ENCODE measurements around the gene EXD3.

The EXD3 gene

DNA sequence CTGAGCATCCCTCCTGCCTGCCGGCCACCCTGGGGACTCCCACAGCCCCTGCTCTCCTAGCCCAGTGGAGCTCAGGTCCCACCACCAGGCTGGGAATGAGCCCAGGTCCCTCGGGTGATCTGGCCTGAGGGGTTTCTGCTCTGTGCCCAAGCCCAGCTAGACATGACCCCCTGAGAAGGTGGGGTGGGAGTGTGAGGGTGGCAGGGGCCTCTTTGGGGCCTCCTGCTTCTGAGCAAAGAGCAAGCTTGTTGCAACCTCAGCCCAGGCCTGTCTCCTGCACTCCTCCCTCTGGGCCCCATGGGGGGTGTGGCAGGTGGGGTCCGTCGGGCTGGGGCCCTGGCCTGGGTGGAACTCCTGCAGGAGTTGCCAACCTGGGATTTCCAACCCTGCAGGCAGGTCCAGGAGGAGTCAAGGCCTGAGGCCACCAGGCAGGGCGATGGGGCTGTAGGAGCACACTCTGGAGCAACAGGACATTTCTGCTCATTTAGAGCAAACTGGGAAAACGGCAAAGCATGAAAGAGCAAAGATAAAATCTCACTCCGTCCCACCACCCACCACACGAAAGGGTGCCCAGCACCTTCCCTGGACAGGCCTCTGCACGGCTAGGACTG lies 109.5 kb downstream of the EXD3 start:
- no peak for DNase-seq

DNA sequence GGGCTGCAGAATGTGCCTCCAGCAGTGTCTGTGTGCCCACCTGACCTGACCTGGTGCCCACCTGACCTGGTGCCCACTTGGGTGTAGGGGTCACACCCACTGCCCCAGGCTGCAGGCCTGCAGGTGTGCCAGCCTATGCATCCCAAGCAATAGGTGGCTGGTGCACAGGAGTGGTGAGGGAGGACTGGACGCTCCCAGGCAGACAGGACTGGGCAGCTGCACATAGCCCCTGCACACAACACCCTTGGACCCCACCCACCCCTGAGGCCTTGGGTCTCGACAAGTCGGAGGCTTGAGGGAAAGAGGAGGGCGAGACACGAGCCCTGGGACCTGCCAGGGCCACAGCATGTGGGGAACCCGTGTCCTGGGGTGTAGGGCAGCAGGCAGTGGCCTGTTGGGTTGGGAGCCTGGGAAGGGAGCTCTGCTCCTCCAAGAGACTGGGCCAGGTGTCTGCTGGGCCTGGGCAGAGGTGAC lies 110.1 kb downstream of the EXD3 start:
- DNase-seq: no peak

DNA sequence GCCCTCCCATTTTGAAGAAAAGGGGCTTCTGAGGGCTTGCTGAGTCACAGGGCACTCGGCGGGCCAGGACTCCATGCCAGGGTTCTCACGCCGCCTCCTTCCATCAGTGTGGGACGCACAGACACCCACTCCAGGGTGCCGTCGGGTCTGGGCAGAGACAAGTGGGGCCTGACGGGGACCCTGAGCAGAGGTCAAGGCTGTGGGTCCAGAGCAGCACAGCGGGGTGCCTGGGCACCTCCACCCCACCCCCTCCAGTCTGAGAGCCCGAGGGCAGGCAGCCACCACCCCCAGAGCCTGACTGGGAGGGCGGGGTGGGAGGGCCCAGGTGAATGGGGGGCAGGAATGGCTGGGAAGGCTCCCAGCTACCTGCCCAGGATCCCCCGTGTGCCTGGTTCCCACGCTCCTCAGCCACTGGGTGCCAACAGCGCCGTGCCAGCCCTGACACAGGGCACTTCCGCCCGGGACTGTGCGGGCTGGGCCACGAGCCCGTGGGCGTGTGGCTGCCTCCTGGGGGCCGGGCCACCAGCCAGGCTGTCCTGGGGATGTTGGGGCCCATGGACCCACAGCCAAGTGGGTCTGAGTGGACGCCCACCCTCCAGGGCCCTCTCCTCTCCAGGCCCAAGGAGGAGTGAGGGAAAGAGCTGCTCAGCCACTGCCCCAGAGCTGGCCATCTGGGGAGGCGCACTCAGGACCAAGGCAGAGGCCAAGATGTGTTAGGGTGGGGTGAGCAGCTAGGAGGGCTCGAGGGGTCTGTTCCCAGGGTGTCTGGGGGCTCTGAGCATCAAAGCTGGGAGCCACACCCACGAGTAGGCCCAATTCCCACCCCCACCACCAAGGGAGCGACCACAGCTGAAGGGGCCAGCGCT lies 110.7 kb downstream of the EXD3 start:
- no peak for DNase-seq

DNA sequence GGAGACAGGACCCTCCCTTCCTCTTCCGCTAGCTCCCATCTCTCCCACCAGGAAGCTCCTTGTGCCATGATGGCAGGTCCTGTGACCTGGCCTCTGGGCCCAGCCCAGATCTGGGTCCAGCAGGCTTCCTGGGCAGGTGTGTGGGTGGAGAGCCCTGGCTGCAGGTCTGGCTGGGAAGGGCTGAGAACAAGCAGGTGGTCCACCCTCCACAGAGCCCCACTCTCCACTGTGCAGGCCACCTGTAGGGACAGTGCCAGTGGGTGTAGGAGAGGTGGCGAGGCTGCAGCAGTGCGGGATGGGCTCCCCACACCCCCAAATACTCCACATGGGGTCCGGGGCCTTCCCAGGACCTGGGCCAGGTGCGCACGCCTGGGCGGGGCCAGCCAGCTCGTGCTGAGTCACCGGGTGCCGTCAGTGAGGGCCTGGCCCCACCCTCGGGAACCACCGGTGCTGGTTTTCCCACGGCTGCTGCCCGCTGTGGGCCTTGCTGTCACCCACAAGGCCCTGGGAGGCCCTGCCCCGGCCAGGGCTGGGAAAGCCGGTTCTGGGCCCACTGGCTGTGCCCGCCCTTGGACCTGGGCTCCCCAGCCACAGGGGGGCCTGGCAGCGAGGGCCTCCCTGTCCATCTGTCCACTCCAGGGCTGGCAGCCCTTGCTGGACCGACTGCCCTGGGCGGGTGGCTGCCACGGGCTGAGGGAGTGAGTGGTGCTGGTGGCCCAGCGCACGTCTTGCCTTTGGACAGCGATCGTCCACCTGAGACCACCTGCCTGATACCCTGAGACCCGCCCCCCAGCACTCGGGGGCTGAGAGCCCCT lies 111.6 kb downstream of the EXD3 start:
- no peak for DNase-seq

DNA sequence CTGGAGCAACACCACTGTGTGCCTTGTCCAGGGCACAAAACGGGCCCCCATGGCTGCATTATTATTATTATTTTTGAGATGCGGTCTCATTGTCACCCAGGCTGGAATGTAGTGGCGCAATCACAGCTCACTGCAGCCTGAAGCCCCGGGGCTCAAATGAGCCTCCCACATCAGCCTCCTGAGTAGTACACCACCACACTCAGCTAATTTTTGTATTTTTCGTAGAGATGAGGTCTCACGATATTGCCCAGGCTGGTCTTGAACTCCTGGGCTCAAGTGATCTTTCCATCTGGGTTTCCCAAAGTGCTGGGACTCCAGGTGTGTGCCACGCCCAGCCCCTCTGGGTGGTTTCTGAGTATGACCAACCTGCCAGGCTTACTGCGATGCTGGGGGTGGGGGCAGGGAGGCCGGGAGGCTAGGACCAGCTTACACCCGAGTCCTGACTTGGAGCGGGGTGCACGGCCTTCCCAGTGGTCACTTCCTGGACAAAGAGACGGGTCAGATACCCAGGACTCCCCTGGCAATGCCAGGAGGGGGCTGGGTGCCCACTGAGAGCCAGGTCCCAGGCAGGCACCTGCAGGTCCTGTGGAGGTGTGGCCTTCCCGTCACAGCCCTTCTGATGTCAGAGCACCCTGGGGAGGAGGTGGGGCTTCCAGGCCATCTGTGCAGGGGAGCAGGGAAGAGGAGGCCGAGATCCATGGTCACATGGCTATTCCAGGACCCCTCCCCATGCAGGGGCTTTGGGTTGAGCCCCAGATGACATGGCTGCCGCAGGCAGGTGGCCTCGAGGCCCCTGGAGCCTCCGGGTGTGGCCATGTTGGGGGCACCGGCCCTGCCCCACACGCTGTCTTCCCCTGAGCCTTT lies 112.5 kb downstream of the EXD3 start:
- no peak for DNase-seq

DNA sequence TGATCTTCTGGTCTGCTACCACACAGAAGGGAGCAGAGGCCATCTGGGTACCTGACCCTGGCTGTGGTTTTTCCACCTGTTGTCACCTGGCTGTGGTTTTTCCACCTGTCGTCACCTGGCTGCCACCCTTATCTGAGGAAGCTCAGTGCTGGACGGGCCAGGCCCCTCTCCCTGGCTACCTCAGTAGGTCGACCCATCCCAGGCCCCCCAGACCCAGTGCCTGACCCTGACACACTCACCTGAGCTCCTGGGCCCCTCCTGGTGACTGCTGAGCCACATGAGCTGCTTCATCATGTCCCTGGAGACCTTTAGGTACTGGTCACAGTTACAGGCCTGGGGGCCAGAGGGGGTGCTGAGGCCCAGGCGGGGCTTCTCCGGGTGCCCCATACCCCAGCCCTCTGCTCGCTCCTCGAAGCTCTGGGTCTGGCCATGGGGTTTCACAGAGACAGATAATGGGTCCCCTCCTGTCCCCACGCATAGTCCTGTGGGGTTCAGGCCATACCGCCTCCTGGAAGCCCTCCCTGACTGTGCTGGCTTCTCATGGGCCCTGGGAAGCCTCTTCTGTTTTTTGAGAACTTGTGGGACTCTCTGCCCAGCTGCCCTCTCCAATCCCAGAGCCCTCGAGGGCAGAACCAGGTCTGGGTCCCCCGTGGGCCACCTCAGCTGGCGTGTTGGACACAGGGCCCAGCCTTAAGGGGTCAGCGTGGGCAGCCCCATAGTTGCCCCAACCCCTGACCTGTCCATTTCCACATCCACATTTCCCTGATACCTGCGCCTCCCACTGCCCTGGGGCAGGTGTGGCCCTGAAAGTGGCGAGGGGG lies 113.4 kb downstream of the EXD3 start:
- DNase-seq: no peak

DNA sequence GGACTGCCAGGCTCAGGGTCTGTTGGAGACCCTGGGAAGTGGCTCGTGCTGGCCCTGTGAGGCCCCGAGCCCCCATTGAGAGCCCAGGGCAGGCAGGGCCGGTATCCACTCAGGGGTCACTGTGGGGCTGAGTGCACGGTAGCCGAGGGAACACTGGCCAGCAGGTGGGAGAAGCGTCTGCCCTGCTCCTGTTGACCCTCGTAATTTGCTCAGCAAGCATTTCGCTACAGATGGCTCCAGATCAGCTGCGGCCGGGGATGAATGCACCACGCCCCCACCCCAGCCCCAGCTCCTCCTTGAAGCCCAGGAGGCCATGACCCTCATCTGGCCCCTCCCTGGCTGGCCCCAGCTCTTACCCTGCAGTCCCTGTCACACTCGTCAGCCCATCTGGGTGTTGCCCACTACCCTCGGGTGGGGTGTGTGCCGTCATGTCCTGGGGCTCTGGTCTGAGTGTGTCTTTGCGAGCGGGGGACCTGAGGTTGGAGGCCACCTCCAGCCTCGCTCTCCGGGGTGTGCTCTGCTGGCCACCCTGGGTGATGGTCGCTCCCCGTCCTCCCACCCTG lies 114.8 kb downstream of the EXD3 start:
- no peak for DNase-seq

DNA sequence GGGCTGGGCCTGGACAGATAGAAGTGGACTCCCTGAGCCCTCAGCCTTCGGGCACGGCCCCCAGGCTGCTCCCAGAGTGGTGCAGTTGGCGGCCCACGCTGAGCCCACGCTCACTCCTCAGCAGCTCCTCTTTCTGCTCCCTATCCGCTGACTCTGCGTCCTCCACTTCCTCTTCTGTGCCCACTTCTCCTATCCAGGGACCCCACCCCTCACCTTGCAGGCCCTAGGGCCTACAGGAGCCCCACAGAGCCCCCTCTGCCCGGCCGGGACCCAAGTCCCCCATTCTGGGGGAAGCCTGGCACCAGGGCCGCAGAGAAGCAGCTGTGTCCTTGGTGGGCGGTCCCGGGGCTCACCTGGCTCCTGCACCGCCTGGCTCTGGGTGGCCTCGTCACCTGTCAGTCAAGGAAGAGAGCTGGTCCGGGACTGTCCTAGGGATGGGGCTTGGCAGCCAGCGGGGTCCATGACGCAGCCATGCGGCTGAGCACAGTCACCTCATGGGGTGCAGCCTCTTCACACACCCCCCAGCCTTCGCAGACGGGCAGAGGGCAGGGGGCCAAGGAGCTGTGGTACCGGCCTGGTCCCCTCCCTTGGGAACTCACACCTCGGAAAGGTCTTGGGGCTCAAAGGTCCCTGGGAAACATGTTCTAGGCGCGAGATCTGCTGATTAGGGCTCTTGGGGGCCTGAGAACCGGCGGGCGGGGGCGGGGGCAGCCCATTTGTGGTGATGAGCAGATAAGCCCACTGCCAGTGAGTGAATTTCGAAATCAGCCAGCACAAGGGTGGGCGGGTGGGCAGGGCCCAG lies 115.5 kb downstream of the EXD3 start:
- no peak for DNase-seq

DNA sequence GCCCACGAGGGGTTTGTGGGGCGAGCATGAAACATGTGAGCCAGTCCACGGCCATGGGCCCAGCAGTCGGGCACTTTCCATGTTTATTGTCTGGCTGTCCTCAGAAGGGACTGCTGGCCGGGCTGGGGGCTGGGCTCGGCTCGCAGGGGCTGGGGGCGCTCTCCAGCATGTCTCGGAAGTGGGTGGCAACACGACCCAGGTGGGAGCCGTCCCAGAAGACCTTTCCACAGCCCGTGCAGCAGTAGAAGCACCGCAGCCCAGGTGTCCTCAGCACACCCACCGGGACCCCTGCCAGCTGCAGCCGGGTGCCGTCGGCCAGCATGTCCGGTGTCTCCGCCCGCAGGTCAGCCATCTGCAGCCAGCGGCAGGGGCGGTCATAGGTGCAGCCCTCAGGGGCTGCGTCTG lies 116.1 kb downstream of the EXD3 start:
- DNase-seq: no peak

DNA sequence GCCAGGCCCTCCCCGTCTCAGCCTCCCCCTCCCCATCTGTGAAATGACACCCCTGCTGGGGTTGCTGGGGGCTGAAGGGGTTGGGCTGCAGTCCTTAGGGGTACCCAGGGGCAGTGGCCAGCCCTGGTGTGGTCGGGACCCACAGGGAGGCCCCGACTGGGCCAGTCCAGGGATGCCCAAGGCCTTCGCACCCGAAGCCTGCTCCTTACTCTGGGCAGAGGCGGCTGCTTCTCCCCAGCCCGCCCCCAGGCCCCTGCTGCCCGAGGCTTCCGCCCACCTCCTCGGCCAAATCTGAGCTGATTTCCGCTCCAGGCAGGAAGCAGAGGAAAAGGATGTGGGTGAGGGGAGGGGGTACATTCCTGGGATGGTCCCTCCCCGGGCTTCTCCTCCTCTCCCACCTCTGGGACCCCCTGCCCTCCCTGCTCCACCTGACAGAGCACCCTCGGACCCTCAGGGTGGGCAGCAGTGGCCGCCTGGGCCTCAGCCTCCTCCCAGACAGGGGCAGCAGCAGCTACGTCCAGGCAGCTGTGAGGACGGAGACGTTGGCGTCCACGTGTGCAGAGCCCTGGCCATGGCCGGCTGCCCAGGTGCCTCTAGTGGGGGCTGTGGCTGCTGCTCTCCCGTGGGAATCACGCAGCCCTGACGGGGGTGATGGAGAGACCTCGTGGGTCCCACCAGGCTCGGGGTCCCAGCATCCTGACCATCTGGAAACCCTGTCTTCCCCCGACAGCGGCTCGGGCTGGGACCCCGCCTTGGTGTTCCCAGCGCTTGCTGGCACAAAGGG lies 116.7 kb downstream of the EXD3 start:
- DNase-seq: no peak

DNA sequence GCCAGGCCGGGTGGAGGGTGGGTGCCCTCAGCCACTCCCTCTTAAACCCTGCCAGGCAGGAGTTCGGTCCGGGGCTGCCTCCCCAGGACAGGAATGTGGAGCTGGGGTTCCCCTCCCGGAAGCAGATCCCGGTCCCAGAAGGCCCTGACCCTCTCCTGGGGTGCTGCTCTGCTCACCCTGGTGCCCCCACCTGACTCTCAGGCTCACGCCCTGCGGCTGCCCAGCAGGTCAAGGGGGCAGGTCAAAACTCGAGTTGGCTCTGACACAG lies 117.2 kb downstream of the EXD3 start:
- no peak for DNase-seq

DNA sequence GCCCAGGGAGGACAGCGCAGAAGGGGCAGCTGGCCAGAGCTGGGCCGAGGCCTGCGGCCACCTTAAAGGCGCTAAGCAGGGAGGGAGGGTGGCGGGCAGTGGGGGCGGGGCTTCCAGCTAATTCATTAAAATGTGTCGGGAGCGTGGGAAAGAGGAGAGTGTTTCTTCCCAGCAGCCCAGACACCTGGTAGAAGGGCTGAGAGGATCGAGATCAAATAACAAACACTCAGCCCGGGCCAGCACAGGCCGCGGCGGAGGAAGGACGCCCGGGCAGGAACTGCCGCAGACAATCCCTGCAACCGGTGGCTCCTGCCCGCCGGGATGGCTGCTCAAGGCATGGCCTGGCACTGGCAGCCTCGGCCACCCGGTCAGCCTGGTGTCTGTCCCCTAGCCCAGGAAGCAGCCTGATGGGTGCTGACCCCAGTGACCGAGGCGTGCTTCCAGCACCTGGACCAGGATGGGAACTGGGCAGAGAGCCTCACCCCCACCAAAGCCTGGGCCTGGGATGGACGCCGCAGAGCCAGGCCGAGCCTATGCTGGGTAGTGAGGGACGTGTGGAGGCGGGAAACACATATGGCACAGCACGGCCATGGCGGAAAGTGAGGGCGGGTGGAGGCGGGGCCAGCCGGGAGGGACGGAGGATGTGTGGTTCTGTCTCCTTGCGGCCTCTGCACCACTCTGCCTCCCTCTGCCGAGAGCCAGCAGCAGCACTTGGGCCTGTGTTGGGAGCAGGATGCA lies 117.7 kb downstream of the EXD3 start:
- DNase-seq: peak; percentile 35

DNA sequence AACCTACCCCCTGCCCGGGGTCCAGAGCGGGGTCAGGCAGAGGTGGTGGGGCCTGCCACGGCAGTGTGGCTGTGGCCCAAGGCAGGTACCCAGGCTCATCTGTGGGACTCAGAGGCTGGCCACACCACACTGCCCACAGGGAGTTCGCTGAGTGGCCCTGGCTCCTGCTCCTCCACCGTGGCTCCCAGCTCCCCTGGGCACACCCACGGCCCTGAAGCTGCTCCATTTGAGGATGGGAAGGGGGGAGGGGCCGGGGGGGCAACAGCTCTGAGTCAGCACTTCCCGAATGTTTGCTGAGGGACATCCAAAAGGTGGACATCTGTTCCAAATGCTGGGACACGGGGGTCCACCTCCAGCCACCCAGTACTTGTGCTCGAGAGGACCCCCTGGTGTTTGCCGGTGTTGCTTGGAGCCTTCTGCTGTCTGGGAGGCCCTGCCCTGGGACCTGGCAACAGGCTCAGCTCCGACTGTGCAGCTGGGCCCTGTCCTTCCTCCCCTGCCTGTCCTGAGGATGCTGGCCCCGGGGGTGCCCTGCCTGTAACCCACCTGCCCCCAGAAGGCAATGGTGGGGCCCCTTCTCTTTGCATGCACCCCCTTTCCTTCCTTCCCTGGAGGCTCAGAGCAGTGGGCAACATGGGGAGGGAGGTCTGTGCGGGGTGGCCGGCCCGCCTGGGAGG lies 118.4 kb downstream of the EXD3 start:
- no peak for DNase-seq

DNA sequence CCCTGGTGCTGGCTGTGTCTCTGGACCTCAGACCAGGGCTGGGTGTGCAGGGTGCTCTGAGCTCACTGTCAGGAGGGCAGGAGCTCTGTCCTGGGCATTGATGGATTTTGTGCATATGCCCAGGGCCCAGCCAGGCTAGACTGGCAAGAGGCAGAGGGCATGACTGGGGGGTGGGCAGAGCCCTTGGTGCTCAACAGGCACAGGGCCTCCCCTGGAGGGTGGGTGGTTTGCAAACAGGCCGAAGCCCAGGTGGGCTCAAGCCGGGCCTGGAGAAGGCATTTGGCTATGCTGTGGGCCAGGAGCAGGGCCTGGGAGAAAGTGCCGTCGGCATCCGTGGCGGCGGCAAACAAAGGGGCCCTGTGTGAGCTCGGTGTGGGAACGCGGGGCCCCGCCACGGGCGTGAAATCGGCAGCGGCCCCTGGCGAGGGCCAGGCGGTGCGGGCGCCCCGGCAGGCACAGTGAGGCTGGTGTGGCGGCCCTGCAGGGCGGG lies 119.0 kb downstream of the EXD3 start:
- no peak for DNase-seq

DNA sequence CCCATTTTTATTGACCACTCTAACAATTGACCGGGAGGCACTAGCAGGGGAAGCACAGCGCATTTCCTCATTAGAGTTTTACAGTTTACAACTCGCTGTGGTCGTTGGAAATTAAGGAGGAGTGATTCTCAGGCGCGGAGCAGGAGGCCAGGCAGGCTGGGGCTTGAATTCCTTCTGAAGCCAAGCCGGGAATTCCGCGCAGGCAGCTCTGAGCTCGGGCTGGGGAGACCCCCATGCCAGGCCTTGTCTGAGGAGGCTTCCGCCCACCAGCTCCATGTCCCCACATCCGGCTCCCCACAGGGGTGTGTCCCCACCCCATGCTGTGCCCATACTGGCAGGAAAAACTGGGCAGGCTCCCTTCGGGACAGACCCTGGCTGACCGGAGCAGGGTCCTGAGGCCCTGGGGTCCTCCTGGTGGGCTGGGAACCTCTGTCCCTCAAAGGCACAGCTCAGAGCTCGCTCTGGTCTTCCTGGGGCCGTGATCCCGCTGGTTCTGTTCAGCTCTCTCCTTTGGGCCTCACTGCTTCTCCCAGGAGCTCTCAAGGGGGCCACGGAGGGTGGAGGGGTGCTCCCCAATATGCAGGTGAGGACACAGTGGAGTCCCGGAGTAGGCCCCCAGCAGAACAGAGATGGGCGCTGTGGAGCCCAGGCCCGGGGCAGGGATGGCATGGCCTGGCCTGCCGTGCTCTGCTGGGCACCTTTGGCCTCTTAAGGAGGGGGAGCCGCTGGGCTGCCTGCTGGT lies 119.6 kb downstream of the EXD3 start:
- DNase-seq: no peak

DNA sequence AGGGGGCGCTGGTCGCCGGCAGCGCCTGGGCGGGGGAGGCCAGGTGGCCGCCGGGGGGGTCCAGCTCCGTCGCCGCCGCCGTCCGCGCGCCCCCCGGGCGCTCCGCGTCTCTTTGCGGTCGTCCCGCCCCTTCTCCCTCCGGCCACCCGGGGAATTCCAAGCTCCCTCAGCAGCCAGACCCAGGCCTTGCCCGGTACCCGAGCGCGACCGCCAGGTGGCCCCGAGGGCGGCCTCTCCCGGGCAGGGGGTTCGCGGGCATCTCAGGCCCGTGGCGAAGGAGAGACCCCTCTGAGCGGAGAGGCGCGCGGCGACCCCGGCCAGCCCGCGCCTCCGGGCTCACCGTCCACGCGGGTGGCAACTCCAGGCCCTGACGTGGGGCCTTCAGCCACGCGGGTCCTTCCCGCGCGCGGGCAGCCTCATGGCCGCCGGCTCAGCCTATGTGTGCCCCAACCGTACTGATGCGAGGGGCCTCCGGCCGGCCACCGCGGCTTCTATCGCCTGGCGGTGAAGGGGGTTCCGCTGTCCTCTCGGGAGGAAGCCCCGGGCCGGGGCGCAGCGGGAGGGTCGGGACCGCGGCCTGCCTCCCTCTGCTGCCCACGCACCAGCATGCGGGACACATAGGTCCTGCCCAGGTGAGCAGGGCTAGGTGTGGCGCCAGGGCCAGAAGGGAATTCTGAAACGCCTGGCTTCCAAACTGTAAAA lies 120.4 kb downstream of the EXD3 start:
- DNase-seq: no peak

DNA sequence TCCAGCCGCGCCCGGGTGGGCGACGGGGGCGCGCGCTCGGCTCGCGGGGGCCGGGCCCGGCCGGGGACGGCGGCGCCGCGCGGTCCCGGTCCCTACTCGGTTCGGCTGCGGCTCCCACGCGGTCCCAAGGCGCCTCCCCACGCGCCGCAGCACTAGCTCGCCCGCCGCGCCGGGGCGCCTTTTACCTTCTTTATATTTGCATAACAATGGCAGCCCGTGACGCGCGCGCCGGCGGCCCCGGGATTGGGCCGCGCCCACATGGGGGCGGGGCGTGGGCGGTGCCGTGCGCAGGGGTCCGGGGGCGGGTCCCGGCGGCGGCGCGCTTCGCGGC lies 120.9 kb downstream of the EXD3 start, which contains the start of gene NRARP:
TSS of gene NRARP (minus strand) at position 154 of the 331 bp plus-strand sequence. CDS start 343 bp downstream, outside the sequence.
- DNase-seq: peak; percentile 27

All from NCI-H1105 (cell line).